GM19395 (cell line): ENCODE results near the gene APPBP2.
"Not testable (repeated sequence)": the region's sequence is repeated elsewhere in the genome, so short reads cannot be mapped to it uniquely, and the experiment has no call there.

Experiments used
- ATAC-seq: cut with Tn5 transposase; IDR thresholded peaks from one replicate; pipeline ENCODE4 v1.9.1; 2021; ENCODE audit warnings: mild to moderate bottlenecking, moderate library complexity; ENCODE audit not compliant: unreplicated experiment

Gene APPBP2

GRCh38 chr17:60442271-60443173 lies 83.5 kb downstream of the APPBP2 start:
- no peak for ATAC-seq

- no peak for ATAC-seq
Observed at GRCh38 chr17:60439501-60439900, 86.5 kb downstream of the APPBP2 start.

GRCh38 chr17:60436676-60437075 lies 89.4 kb downstream of the APPBP2 start:
- no peak for ATAC-seq

- no peak for ATAC-seq
Observed at GRCh38 chr17:60435244-60436167, 90.5 kb downstream of the APPBP2 start.

- ATAC-seq = not testable (repeated sequence)
Observed at GRCh38 chr17:60433021-60433997, 92.7 kb downstream of the APPBP2 start.

- ATAC-seq = not testable (repeated sequence)
Observed at GRCh38 chr17:60430561-60430960, 95.5 kb downstream of the APPBP2 start.

GRCh38 chr17:60428491-60428890 lies 97.6 kb downstream of the APPBP2 start:
- ATAC-seq = not testable (repeated sequence)

GRCh38 chr17:60426596-60426995 lies 99.4 kb downstream of the APPBP2 start:
- no peak for ATAC-seq

- ATAC-seq = no peak
Observed at GRCh38 chr17:60425626-60426025, 100.4 kb downstream of the APPBP2 start.

GRCh38 chr17:60423865-60424264 lies 102.2 kb downstream of the APPBP2 start:
- no peak for ATAC-seq

GRCh38 chr17:60422162-60422665 lies 103.8 kb downstream of the APPBP2 start, which contains the start of gene CHCT1:
CHCT1 (plus strand) TSS chr17:60422489; CDS start chr17:60422593, 104 bp downstream.
- ATAC-seq = no peak

- ATAC-seq = peak; percentile 93
Observed at GRCh38 chr17:60421273-60422161, 104.5 kb downstream of the APPBP2 start.

GRCh38 chr17:60419875-60420274 lies 106.2 kb downstream of the APPBP2 start:
- ATAC-seq = not testable (repeated sequence)

- ATAC-seq = not testable (repeated sequence)
Observed at GRCh38 chr17:60419003-60419402, 107.0 kb downstream of the APPBP2 start.

- ATAC-seq = no peak
Observed at GRCh38 chr17:60416368-60416925, 109.6 kb downstream of the APPBP2 start.

GRCh38 chr17:60415146-60415545 lies 110.9 kb downstream of the APPBP2 start:
- ATAC-seq = no peak

- no peak for ATAC-seq
Observed at GRCh38 chr17:60412701-60413100, 113.3 kb downstream of the APPBP2 start.

- no peak for ATAC-seq
Observed at GRCh38 chr17:60410001-60410400, 116.0 kb downstream of the APPBP2 start.

GRCh38 chr17:60406887-60407286 lies 119.2 kb downstream of the APPBP2 start:
- ATAC-seq = no peak
